GM11168 (cell line): ENCODE results near the gene PIGV.

ENCODE experiments used
- in situ Hi-C: fragments of 300-500 bp; cut with MboI; formaldehyde crosslinking; loops from one replicate; pipeline ENCODE4 v1.12.0; 2022; ENCODE audit warnings: low sequenced_read_pairs; ENCODE audit not compliant: unreplicated experiment

PIGV gene

DNA sequence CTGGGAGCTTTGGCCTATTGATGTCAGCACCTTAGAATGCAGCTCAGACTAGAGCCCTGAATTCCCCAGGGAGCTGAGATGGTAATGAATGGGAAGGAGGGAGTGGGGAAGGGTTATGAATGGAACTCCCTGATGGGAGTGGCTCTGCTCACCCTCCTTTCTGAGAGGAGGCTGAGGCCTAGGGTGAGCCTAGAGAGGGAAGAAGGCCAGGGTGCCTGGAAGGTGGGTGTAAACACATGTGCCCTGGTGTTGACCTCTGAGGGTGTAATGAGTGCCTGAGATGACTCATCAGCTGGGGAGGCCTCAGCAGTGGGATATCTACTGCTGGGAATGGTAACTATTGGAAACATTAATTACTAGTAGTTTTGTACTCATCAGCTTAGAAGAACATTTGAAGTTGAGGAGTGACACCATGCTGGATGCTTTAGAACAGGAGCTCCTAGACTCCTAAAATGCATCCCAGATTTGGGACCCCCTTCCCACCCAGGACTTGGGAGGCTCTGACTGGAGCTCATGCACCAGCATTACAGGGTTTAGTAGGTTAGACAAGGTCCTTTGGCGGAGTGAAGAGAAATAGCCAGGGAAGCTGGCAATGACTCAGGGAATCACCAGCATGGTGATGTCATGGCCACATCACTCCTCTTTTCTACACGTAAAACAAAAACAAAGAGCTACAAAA is 16.0 kb upstream of the PIGV start:
- in situ Hi-C loops = no loop called here

DNA sequence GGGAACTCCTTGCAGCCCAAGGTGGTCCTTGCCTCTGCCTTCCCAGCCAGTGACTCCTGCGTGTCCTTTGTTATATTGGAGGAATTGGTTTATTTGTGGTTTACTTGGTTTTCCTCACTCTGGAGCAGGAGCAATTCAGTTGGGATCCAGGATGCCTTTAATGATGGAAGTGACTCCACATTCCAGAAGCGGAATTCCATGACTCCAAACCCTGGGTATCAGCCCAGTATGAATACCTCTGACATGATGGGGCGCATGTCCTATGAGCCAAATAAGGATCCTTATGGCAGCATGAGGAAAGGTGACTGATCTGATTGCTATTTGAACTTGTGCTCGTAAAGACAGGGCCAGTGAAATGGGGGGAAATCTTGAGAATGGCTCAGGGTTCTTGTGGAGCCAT is 15.1 kb upstream of the PIGV start:
- in situ Hi-C loops = no loop called here

DNA sequence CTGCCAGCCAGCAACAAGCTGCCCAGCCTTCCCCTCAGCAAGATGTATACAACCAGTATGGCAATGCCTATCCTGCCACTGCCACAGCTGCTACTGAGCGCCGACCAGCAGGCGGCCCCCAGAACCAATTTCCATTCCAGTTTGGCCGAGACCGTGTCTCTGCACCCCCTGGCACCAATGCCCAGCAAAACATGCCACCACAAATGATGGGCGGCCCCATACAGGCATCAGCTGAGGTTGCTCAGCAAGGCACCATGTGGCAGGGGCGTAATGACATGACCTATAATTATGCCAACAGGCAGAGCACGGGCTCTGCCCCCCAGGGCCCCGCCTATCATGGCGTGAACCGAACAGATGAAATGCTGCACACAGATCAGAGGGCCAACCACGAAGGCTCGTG is 13.3 kb upstream of the PIGV start:
- in situ Hi-C loops = no loop called here

GRCh38 chr1:26775666-26776065 is 12.1 kb upstream of the PIGV start:
- in situ Hi-C loops = loop anchor here (5.0 kb wide), 1 partner anchor 83 kb away; no protein-coding TSS in a partner anchor

- in situ Hi-C loops = loop anchor here (5.0 kb wide), 1 partner anchor 87 kb away; no protein-coding TSS in a partner anchor
Observed at GRCh38 chr1:26779098-26779668, 8.6 kb upstream of the PIGV start.

- in situ Hi-C loops = no loop called here
Observed at GRCh38 chr1:26780344-26780957, 7.3 kb upstream of the PIGV start.

DNA sequence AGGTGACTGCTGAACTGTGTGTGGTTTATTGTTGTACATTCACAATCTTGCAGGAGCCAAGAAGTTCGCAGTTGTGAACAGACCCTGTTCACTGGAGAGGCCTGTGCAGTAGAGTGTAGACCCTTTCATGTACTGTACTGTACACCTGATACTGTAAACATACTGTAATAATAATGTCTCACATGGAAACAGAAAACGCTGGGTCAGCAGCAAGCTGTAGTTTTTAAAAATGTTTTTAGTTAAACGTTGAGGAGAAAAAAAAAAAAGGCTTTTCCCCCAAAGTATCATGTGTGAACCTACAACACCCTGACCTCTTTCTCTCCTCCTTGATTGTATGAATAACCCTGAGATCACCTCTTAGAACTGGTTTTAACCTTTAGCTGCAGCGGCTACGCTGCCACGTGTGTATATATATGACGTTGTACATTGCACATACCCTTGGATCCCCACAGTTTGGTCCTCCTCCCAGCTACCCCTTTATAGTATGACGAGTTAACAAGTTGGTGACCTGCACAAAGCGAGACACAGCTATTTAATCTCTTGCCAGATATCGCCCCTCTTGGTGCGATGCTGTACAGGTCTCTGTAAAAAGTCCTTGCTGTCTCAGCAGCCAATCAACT is 6.4 kb upstream of the PIGV start:
- in situ Hi-C loops = no loop called here

DNA sequence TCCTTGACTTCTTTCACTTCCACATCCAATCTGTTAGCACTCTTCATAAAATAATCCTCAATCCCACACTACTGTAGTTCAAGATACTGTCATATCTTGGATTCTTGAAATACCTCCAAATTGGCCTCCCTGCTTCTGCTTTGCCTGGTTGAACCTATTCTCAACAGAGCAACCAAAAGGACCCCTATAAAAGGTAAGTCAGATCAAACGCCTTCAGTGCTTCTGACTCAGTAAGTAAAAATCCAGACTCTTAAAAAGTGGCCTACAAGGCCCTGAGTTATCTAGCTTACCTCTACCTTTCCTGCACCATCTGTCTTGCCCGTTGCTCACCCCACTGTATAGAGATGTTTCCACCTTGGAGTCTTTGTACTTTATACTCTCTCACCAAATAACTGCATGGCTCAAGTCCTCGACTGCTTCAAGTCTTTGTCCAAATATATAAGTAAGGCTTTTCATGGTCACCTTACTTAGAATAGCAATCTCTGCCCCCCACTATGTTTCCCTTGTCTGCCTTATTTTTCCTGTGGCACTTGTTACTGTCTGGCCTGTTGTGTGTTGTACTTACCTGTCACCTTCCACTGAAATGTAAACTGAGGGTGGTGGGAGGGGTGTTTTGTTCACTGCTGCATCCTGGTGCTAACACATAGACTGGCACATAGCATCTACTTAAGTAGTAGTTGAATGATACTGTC is 5.1 kb upstream of the PIGV start:
- in situ Hi-C loops = no loop called here

GRCh38 chr1:26783646-26784022 is 4.1 kb upstream of the PIGV start:
- in situ Hi-C loops = no loop called here

DNA sequence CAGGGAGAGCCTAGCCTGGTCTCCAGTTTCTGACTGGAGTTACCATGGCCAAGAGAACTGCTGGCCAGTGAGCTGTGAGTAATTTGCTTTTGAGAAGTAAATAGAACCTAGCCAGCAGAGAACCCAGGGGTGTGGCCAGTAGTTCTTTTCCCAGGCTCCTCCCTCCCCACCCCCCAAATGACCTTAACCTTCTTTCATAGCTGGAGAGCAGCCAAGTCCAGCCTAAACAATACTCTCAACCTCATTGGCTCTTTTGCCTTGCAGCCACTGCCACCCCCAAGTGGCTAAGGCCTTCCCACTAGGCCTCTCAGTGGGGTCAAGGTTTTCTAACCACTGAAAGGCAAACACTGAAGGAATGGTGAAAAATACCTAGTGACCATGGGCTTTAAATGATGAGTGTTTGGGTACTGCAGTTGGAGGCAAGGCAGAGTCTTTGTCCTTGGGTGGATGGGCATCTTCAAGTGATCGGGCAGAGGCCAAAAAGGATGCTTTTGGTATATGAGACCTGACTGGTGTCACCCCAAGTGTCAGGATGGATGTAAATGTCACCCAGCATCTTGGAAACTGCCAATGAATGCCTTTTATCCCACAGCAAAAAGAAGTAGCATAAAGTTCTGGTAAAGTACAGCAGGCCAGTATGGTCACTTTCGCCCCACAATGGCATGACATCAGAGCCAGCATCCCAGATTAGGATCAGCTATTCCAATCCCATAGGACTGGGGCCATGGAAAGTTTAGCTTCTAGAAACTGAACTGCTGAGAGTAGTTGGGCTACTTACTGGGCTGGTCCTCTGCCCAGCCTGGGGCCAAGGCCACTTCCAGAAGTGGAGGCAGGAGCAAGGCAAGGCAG is 3.5 kb upstream of the PIGV start:
- in situ Hi-C loops = no loop called here

GRCh38 chr1:26784886-26785285 is 2.9 kb upstream of the PIGV start:
- in situ Hi-C loops = loop anchor here (5.0 kb wide), 1 partner anchor 183 kb away; no protein-coding TSS in a partner anchor

- in situ Hi-C loops = loop anchor here (5.0 kb wide), 1 partner anchor 184 kb away; no protein-coding TSS in a partner anchor
Observed at GRCh38 chr1:26785611-26786436, 1.9 kb upstream of the PIGV start.

GRCh38 chr1:26786437-26787380 is 1.0 kb upstream of the PIGV start:
- in situ Hi-C loops = loop anchor here (5.0 kb wide), 1 partner anchor 184 kb away; no protein-coding TSS in a partner anchor

DNA sequence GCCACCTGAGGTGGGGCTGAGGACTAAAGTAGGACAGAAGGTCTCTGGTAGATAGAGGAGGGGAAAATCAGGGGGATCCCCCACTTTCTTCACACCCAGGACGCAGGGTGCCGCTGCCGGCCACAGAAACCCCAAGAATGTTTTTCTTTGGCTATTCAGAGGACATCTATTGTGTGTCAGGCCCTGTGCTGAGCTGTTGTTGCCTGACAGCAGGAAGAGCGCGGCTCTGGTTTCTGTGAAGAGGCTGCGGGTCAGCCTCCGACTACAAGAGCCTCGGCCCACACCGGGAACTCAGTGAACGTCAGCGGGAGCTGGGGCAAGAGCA is 407 bp upstream of the PIGV start:
- in situ Hi-C loops = loop anchor here (5.0 kb wide), 1 partner anchor 185 kb away; no protein-coding TSS in a partner anchor

DNA sequence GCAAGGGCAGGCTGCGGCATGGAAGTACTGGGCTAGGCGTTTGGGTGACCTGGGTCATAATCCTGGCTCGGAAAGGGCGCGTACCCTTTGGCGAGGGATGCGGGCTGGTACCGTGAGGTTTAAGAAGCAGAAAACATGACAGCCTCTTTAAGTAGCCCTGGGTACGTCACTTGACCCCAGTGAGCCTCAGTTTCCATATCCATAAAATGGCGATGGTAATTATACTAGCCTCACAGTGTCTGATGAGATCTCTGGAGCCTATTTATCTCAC is 700 bp downstream of the PIGV start:
- in situ Hi-C loops = loop anchor here (5.0 kb wide), 1 partner anchor 186 kb away; no protein-coding TSS in a partner anchor

GRCh38 chr1:26788836-26789611 is 1.3 kb downstream of the PIGV start:
- in situ Hi-C loops = loop anchor here (5.0 kb wide), 1 partner anchor 187 kb away; no protein-coding TSS in a partner anchor

- in situ Hi-C loops = loop anchor here (5.0 kb wide), 1 partner anchor 187 kb away; no protein-coding TSS in a partner anchor
Observed at GRCh38 chr1:26789612-26789865, 1.8 kb downstream of the PIGV start.
